DND-41 (cell line): ENCODE measurements around the gene CNDP2.

Experiments used
- ATAC-seq: fragments of 200-7000 bp; cut with Tn5 transposase; 3 replicates; pipeline ENCODE4 v1.9.1; 2021; ENCODE audit warnings: low read depth; ENCODE audit not compliant: insufficient read depth
- DNase-seq: peaks from one replicate; pipeline ENCODE4 v3.0.0-alpha.2; 2020
- H2AFZ ChIP-seq: 2 replicates; pipeline ENCODE4 v1.6.0; 2012; ENCODE audit warnings: low read depth, low read length
- H3K27ac ChIP-seq: 2 replicates; pipeline ENCODE4 v1.5.1; 2012; ENCODE audit warnings: low read length, inconsistent platforms
- H3K27me3 ChIP-seq: fragments of 200-600 bp; sonication (generic); 2 replicates; pipeline ENCODE4 v1.6.0; 2012; ENCODE audit warnings: low read length, mild to moderate bottlenecking, inconsistent platforms; ENCODE audit not compliant: insufficient read depth, poor library complexity
- H3K36me3 ChIP-seq: 2 replicates; pipeline ENCODE4 v1.5.1; 2012; ENCODE audit warnings: low read length, inconsistent platforms; ENCODE audit not compliant: insufficient read depth
- H3K4me1 ChIP-seq: 2 replicates; pipeline ENCODE4 v1.5.1; 2012; ENCODE audit warnings: mild to moderate bottlenecking, low read length; ENCODE audit not compliant: insufficient read depth
- H3K4me2 ChIP-seq: 2 replicates; pipeline ENCODE4 v1.6.0; 2012; ENCODE audit warnings: mild to moderate bottlenecking, moderate library complexity, low read length, inconsistent platforms; ENCODE audit not compliant: insufficient read depth
- H3K4me3 ChIP-seq, 2 experiments: fragments of 200-600 bp in 1 of 2; shearing (Covaris generic) in 1 of 2; 2 replicates each; pipeline ENCODE4 v1.5.1; 2012 to 2016; ENCODE audit warnings: inconsistent platforms in 2 of 2, low read length in 2 of 2, mild to moderate bottlenecking in 2 of 2, low read depth in 1 of 2, moderate library complexity in 1 of 2
- H3K79me2 ChIP-seq: 2 replicates; pipeline ENCODE4 v1.6.0; 2012; ENCODE audit warnings: low read length, inconsistent platforms; ENCODE audit not compliant: insufficient read depth
- H3K9ac ChIP-seq: 2 replicates; pipeline ENCODE4 v1.6.0; 2012; ENCODE audit warnings: low read depth, mild to moderate bottlenecking, inconsistent platforms, low read length, moderate library complexity
- H3K9me3 ChIP-seq: 2 replicates; pipeline ENCODE4 v1.5.1; 2012; ENCODE audit warnings: low read length, moderate library complexity, mild to moderate bottlenecking, inconsistent platforms; ENCODE audit not compliant: insufficient read depth, severe bottlenecking
- H4K20me1 ChIP-seq: 2 replicates; pipeline ENCODE4 v1.6.0; 2012; ENCODE audit warnings: low read length; ENCODE audit not compliant: insufficient read depth
- EZH2 ChIP-seq: IDR thresholded peaks from 3 replicates; pipeline ENCODE4 v1.6.1; 2012; ENCODE audit warnings: borderline replicate concordance, low read depth, mild to moderate bottlenecking, moderate library complexity, low read length, inconsistent platforms; ENCODE audit not compliant: severe bottlenecking
- TF ChIP-seq, protein P1 (sequence below): IDR thresholded peaks from 2 replicates; pipeline ENCODE4 v1.5.1; 2012; ENCODE audit warnings: borderline replicate concordance, low read length, moderate library complexity, mild to moderate bottlenecking; ENCODE audit not compliant: poor library complexity, severe bottlenecking; ENCODE audit errors: extremely low read depth

The CNDP2 gene

DNA sequence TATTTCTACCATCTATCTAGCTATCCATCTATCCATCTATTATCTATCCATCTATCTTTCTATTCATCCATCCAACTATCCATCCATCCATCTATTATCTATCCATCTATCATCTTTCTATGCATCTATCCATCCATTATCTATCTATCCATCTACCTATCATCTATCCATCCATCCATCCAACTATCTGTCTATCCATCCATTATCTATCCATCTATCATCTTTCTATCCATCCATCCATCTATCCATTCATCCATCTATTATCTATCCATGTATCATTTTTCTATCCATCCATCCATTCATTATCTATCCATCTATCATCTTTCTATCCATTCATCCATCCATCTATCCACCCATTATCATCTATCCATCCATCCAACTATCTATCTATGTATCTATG lies 76.9 kb downstream of the CNDP2 start:
- H3K4me3 ChIP-seq, result no peak overlapping the region
- DNase-seq (no peak), ATAC-seq (no peak)
- no peaks in the 10 kb centered on the region for H3K9me3 ChIP-seq
- H2AFZ ChIP-seq, result no peak overlapping the region
- H3K27ac ChIP-seq, result no peak overlapping the region
- H3K4me2 ChIP-seq, result no peak overlapping the region
- TF ChIP-seq, protein P1, sequence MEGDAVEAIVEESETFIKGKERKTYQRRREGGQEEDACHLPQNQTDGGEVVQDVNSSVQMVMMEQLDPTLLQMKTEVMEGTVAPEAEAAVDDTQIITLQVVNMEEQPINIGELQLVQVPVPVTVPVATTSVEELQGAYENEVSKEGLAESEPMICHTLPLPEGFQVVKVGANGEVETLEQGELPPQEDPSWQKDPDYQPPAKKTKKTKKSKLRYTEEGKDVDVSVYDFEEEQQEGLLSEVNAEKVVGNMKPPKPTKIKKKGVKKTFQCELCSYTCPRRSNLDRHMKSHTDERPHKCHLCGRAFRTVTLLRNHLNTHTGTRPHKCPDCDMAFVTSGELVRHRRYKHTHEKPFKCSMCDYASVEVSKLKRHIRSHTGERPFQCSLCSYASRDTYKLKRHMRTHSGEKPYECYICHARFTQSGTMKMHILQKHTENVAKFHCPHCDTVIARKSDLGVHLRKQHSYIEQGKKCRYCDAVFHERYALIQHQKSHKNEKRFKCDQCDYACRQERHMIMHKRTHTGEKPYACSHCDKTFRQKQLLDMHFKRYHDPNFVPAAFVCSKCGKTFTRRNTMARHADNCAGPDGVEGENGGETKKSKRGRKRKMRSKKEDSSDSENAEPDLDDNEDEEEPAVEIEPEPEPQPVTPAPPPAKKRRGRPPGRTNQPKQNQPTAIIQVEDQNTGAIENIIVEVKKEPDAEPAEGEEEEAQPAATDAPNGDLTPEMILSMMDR, result no peak
- no peak for TF ChIP-seq EZH2
- H4K20me1 ChIP-seq, result no peaks in the 10 kb centered on the region
- H3K79me2 ChIP-seq, result no peaks in the 10 kb centered on the region
- H3K9ac ChIP-seq, result no peak overlapping the region
- H3K4me1 ChIP-seq, result peaks cover 3% of the 10 kb centered on the region; the same call in 1 of the 2 replicates
- H3K27me3 ChIP-seq, result peaks cover under 1% of the 10 kb centered on the region
- H3K36me3 ChIP-seq, result no peaks in the 10 kb centered on the region
